HG03565 (cell line): ENCODE results near the gene GGCX.

Source experiments
- ATAC-seq: cut with Tn5 transposase; IDR thresholded peaks from one replicate; pipeline ENCODE4 v1.9.1; 2021; ENCODE audit warnings: mild to moderate bottlenecking, moderate library complexity; ENCODE audit not compliant: unreplicated experiment

The GGCX gene

DNA sequence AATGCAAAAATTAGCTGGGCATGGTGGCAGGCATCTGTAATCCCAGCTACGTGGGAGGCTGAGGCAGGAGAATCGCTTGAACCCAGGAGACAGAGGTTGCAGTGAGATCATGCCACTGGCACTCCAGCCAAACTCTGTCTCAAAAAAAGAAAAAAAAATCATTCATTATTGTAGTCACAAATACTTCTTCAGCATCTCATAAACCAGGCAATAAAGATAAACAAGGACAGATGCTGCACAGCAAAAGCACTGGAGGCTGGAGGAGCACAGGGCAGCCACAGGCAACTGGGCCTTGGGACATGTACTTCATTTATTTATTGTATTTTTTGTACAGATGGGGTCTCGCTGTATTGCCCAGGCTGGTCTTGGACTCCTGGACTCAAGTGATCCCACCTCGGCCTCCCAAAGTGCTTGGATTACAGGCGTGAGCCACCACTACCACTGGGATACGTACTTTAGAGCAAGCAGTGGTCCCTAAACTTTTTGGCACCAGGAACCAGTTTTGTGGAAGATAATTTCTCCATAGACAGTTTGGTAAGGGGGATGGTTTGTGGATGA lies 39.1 kb downstream of the GGCX start:
- ATAC-seq: no peak

DNA sequence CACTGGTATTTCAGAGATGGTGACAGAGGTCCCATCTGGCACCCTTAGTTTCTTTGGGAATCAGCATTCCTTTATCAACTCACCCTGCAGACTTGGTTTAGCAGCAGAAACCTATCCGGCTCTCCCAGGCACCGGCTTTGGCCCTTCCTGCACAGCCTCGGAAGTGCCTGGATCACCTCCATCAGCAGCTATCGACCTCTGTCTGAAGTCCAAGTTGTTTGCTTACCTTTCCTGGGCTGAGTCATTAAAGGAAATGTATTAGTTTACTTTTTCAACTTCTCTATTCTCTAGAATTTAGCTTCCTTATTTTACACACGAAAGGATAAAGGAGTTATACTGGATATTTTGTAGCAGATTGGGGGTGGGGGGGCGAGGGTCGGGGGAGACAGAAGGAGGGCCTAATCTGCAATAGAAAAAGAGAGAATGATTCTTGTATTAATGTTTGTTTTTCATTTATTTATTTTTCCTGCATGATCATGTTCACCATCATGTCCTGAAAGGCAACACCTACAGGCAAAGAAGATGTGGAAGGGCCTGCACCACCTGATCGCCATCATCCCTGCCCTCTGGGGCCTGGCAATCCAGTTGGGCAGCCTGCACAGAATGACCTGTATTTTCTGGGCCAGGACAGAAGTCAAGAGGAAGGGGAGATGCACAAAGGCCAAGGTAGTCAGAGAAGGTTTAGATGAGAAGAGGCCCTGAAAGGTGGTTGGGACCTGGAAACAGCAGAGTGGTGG lies 44.5 kb downstream of the GGCX start:
- ATAC-seq: no peak

DNA sequence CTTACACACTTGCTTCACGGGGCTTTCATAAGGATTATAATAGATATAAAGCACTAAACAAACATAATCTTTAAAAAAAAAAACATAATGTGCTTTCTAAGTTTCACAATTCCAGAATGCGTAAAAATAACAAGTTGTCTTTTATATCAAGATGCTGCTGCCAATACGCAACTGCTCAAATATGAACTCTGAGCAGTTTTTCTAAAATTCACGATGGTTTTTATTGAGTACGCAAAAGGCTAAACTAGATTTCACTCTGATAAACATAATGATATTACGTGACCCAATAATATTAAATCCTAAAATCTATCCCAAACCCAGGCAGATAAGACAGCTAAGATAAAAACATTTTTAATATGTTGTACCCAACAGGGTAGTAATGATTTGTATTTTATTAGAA lies 47.0 kb downstream of the GGCX start:
- no peak for ATAC-seq

DNA sequence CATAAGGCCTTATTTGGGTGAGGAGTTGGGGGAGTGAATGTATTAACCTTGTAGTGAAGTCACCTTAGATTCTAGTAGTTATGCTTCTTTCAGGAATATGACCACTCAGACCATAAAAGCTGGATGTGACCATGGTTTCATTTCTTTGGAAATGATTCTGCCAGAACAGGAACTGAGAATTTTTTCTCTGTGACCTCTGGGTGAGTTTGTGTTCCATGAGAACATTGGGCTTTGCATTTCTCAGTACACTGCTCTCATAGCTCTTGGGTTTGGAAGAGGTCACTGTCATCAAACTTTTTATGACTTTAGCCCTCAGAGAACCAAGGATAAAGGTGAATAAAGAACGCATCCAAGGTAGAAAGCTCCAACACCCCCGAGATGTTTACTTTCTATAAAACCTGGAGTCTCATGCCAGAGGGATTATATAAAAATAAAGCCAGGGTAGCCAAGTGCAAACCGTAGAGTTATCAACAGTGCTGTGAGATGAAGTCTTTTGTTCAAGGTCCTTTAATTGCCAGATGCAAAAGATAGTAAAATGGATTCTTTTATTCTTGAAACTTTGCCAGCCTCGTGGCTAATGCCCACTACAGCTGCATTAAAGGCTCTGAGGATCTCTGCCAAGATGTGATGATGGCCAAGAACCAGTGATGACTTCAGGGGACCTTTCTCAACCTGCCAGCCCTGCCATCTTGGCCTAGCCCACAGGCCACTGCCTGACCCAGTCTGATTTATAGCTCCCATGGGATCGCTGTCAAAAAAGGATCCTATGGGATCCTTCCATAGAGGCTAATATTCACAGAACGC lies 50.1 kb downstream of the GGCX start:
- no peak for ATAC-seq

DNA sequence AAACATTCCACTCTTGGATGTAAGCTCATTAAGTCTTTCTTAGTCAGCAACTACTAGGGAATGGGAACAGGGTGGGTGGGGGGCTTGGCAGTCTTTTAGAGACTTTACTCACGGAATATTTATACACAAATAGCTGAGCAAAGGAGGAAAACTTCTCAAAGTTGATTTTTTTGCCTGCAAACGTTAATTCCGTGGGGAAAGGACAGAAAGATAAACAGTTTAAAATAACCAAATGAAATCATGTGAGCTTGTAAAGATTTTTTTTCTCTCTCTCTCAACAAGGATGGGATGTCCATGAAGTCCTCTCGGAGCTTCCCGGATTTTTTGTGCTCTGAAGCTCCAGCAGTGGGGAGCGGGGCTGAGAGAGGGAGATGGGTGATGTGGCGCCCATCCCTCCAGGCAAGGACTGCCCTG lies 54.5 kb downstream of the GGCX start:
- no peak for ATAC-seq

DNA sequence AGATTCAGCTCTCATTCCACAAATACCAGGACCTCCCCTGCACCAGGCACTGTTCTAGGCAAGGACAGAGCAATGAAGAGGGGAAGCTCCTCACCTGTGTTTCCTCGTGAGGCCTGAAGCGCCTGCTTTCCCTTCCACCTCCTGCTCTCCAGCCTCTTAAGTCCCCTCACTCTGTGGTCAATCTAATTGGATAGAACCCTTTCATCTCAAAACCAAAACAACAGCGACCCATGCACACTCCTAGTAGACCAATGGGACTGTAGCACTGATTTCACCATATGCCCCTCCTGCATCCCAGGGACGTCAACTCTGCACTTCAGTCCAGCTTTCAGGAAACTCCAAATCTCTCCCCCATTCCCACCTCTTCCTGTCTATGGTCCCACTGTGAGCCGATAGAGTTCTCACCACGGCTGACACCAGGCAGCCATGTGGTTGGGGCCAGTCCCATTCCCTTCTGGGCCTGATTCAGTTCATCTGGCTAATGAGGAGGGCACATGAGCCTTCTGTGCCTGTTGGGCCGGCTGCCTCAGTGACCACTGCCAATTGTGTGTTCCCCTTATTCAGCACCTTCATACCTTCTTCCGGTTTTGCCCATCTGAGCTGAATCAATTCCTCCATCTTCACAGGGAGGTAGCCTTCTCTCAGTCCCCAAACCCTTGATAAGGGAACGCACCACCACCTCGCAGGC lies 55.6 kb downstream of the GGCX start:
- no peak for ATAC-seq

DNA sequence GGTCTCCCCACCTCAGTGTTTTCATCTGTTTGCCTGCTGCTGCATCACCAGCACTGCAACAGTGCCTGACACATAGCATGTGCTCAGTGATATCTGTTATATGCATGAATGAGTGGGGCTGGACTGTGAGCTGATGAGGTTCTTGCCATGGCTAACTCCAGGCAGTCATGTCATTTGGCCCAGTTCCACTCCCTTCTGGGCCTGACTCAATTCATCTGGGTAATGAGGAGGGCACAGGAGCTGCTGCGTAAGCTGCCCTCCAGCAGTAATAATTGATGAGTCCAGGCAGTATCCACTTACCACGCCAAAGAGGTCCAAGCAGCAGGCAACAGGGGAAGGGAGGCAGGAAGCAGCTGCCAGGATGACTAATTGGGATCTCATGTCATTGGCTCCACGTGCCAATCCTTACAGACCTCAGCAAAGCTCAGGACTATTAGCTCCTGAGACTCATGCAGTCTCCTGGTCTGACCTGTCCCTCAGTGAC lies 56.5 kb downstream of the GGCX start:
- no peak for ATAC-seq

DNA sequence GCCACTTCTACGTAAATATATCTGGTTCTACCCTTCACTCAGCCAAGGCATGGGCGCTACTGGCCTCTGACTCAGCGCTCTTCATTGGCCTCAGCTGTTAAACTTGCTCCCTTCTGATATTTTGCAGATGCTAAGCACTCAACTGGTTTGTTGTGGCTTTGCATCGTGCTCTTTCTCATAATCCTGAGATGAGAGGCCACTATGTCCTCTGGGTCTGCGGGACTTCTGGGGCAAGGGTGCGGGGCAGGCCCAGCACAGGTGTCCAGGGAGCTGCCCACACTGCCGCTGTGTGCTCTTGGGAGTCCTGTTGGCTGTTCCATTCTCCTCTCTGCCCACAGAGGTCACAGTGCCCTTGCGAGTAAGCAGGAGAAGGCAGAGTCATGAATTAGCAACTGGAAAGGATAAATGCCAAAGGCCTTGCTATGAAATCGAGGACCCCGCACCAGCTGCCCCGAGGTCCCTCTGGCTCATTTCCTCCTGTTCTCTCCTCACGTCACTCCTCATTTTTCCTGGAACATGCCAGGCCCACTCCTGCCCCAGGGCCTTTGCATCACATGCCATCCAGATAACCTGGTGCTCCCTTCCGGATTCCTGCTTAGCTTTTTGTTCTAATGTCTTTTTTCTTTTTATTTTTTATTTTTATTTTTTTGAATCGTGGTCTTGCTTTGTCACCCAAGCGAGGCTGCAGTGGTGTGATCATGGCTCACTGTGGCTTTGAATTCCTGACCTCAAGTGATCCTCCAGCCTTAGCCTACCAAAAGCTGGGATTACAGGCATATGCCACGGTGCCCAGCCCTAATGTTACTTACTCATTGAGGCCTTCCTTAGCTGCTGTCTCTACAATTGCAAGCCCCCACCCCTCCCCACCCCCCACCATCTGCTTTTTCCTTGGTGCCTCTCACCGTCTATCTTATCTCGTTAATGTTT lies 57.2 kb downstream of the GGCX start:
- ATAC-seq: no peak

DNA sequence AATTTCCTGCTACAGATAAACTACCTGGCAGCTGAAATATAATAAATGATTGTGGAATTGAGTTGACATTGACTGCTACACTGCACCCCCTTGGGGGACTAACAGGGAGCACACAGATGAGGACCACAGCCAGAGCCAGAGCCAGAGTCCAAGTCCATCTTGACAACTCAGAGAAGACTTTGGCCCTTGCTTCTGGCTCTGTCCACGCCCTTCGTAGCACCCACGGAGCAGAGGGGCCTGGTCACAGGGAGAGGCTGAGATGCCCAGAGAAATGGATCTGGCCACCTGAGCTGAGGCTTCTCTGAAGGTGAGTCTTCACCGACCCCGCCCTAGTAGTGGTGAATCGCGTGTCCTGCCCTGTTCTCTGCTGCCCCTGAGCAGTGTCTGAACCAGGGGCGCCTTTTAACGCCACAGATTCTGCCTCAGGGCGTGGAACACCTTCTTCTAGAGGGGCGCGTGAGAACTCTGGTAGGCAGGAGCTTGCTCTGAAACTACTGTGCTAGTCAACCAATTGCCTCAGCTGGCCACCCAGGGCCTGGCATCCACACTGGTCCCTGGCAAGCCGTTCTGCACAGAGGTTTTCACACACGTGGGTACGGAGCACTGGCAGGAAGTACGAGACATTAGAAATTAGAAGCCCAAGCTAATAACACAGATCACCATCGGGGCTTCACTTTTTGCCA lies 58.0 kb downstream of the GGCX start:
- ATAC-seq: no peak

DNA sequence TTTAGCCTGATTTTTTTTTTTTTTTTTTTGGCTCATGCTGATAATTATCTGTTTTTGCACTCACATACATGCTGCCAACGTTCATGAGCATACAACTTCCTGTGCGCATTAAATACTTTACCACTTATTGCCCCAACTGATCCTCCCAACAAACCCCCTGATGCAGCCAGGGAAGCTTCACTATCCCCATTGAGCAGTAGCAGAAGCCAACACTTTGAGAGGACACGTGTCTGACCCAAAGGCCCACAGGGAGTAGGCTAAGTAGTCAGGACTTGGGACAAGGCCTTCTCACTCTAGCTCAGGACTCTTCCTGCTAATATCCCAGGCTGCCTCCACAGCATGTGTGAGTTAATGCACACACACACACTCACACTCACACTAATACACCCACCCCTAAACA lies 58.6 kb downstream of the GGCX start:
- no peak for ATAC-seq

DNA sequence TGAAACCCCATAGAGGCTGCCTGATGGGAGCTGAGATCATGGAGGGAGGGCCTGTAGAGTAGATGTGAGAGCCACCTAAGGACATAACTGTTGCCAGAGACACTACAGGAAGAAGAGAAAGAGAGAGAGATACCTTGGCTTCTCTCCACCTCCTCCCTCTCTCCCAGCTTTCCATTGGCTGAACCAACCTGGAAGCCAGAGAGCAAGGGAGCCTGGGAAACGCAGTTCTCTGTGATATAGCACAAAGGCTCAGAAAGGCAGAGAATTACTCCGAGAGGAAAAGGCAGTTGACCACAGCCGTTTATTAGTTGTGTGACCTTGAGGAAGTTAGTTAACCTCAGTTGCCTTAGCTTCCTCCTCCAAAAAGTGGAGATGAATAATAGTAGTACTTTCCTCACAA lies 60.0 kb downstream of the GGCX start:
- ATAC-seq: no peak

DNA sequence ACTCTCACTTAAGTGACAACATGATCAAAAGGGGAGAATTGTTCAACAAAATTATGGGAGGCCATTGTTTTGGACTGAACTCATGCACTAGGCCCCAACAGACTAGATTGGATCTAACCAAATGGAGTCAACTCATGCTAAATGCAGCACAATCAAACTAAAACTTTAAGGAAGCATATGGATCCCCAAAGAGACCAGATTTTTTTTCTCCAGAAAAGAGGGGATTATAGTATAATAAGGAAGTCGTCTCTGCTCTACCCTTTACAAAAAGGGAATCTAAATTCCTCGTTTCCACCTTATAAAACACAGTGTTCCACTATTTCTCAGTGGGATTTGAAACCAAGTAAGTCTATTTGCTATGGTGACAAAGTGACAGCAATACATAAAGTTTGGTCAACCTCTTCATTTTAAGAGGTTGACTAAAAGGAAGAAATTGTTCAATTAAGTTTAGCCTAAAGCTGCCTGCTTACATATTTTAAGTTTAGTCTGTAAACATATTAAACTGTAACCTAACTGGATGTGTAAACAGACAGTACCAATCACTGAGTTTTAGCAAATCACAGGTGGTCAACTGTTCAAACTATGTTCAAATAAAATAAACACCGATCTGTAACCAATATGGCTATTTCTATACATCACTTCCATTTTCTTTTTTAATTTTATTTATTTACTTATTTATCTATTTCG lies 63.2 kb downstream of the GGCX start:
- ATAC-seq: no peak

DNA sequence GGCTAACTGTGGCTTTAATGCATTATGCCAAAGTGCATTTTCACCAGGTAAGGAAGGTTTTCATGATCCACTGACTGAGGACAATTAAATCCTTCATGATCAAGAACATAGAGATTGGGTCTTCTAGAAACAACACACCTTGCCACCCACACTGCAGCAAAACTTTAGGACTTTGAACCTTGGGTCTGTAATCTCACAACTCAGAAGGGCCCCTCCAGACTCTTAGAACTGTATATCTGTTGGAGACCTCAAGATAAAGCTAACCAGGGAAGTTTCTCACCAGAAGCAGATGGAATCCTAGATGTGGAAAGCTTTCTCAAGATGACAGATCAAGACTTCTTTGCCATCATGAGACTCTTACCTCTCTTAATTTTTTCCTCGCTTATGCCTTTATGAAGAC lies 64.9 kb downstream of the GGCX start:
- no peak for ATAC-seq
